Kidney (tissue), 14 donors: ENCODE measurements around the gene PPM1N. TPM values are rescaled to one million over a fixed set of nuclear protein-coding genes. Genes with fewer than 3 reads are reported as not detected.

ENCODE experiments used
- DNase-seq, 5 donors: peaks; one replicate each; pipeline ENCODE4 v3.0.0-alpha.2; 2013 to 2020
- FAIRE-seq: peaks from 2 replicates; lab custom pipeline; 2012; peaks lifted over from hg19 to GRCh38; lab: Jason Lieb, UNC
- H3K27ac ChIP-seq, 2 donors: one replicate each; pipeline ENCODE4 v1.7.0; 2013; ENCODE audit warnings: low read depth in 2 of 2, low read length in 2 of 2, inconsistent platforms in 1 of 2
- H3K27me3 ChIP-seq: one replicate; pipeline ENCODE4 v1.7.1; 2013; ENCODE audit warnings: low read length, inconsistent platforms; ENCODE audit not compliant: control insufficient read depth, insufficient read depth
- H3K36me3 ChIP-seq, 3 donors: one replicate each; pipeline versions ENCODE4 v1.7.0 to v1.7.1; 2013; ENCODE audit warnings: low read length in 3 of 3, control low read depth in 1 of 3, inconsistent platforms in 1 of 3; ENCODE audit not compliant: insufficient read depth in 3 of 3, control insufficient read depth in 2 of 3
- H3K4me1 ChIP-seq, 3 donors: one replicate each; pipeline versions ENCODE4 v1.7.0 to v1.7.1; 2013; ENCODE audit warnings: low read length in 3 of 3, inconsistent platforms in 1 of 3, low read depth in 1 of 3; ENCODE audit not compliant: control insufficient read depth in 2 of 3, insufficient read depth in 2 of 3
- H3K4me3 ChIP-seq, 3 donors: one replicate each; pipeline versions ENCODE4 v1.7.0 to v1.8.1; 2013; ENCODE audit warnings: low read length in 3 of 3, control low read depth in 1 of 3, inconsistent platforms in 1 of 3
- H3K9ac ChIP-seq, 3 donors: one replicate each; pipeline versions ENCODE4 v1.7.0 to v1.7.1; 2013; ENCODE audit warnings: low read length in 3 of 3, control low read depth in 1 of 3, inconsistent platforms in 1 of 3
- H3K9me3 ChIP-seq, 3 donors: one replicate each; pipeline versions ENCODE4 v1.7.0 to v1.7.1; 2013; ENCODE audit warnings: low read length in 3 of 3, control low read depth in 1 of 3, inconsistent platforms in 1 of 3; ENCODE audit not compliant: control insufficient read depth in 2 of 3, insufficient read depth in 1 of 3
- CTCF ChIP-seq: IDR thresholded peaks from 3 replicates; pipeline ENCODE4 v1.5.1; 2012; ENCODE audit warnings: mild to moderate bottlenecking, moderate library complexity, borderline replicate concordance; ENCODE audit not compliant: insufficient read depth; ENCODE audit errors: extremely low read depth
- intact Hi-C: fragments of 100-400 bp; cut with DNase I; formaldehyde crosslinking; loops from one replicate; pipeline ENCODE4 v1.11.1; 2022
- polyA plus RNA-seq: library from polyadenylated mRNA; stranded (reverse); fragments of 350-450 nt; fragmentation: Illumina TruSeq; extraction: RNeasy Lipid Tissue Mini Kit (QIAGEN cat#74804); gene quantifications from one replicate; pipeline ENCODE4 v1.2.3, GENCODE V29; 2014; ENCODE audit warnings: low read depth, low replicate concordance; ENCODE audit not compliant: insufficient read depth
- total RNA-seq: library from RNA; stranded (reverse); fragmentation: NEBNext Ultra II Directional; extraction: Animal tissue kit (Norgen Biotek cat#: 25700); gene quantifications from one replicate; pipeline ENCODE4 v1.2.1, GENCODE V29; 2021
- donor health status: control.
- donor health status: control.
- donor health status: control.
- donor health status: control.
- donor health status: control.
- donor health status: DM: yes; HTN: yes; CAD: no.
- donor health status: Normal renal cell carcinoma (clear cell type).

PPM1N gene
- total and polyA plus RNA-seq, 2 donors from 2014 or later: 0.69 to 2.2 TPM

GRCh38 chr19:45484273-45484945, 13.8 kb upstream of the PPM1N start:
- no peaks in the 10 kb centered on the region for H3K4me1 ChIP-seq
- intact Hi-C loops: loop anchor here (5.0 kb wide), 1 partner anchor 47 kb away; no protein-coding TSS in a partner anchor
- FAIRE-seq: no peak
- no peak overlapping the region for H3K4me3 ChIP-seq
- H3K9ac ChIP-seq: no peak overlapping the region
- H3K36me3 ChIP-seq: no peaks in the 10 kb centered on the region
- H3K27ac ChIP-seq: no peak overlapping the region
- no peaks in the 10 kb centered on the region for H3K27me3 ChIP-seq
- DNase-seq: no peak
- no peaks in the 10 kb centered on the region for H3K9me3 ChIP-seq
- TF ChIP-seq CTCF: no peak

- H3K4me3 ChIP-seq: peak overlapping the region; percentile 28 to 85 (median 63)
- peak; percentile 92 for TF ChIP-seq CTCF
- H3K27me3 ChIP-seq: no peaks in the 10 kb centered on the region
- no peaks in the 10 kb centered on the region for H3K36me3 ChIP-seq
- peak; percentile 95 to 99 (median 96) for DNase-seq
- peak overlapping the region in 1 of 2 donors; percentile 32 for H3K27ac ChIP-seq
- no peaks in the 10 kb centered on the region for H3K9me3 ChIP-seq
- intact Hi-C loops: no loop called here
- no peaks in the 10 kb centered on the region for H3K4me1 ChIP-seq
- no peak for FAIRE-seq
- peak overlapping the region in 2 of 3 donors; percentile 9 to 65 for H3K9ac ChIP-seq
Observed at GRCh38 chr19:45485305-45486077, 12.8 kb upstream of the PPM1N start.

GRCh38 chr19:45488708-45489107, 9.5 kb upstream of the PPM1N start:
- DNase-seq (no peak), FAIRE-seq (no peak)
- H3K27me3 ChIP-seq: no peaks in the 10 kb centered on the region
- no peak for TF ChIP-seq CTCF
- no peak overlapping the region for H3K27ac ChIP-seq
- no peaks in the 10 kb centered on the region for H3K9me3 ChIP-seq
- H3K4me1 ChIP-seq: no peaks in the 10 kb centered on the region
- no peak overlapping the region for H3K4me3 ChIP-seq
- no peak overlapping the region for H3K9ac ChIP-seq
- intact Hi-C loops: no loop called here
- H3K36me3 ChIP-seq: no peaks in the 10 kb centered on the region
